ENCODE data around the gene ZNF484.
"Not testable (repeated sequence)": the region's sequence is repeated elsewhere in the genome, so short reads cannot be mapped to it uniquely, and the experiment has no call there.

ZNF484 gene

DNA sequence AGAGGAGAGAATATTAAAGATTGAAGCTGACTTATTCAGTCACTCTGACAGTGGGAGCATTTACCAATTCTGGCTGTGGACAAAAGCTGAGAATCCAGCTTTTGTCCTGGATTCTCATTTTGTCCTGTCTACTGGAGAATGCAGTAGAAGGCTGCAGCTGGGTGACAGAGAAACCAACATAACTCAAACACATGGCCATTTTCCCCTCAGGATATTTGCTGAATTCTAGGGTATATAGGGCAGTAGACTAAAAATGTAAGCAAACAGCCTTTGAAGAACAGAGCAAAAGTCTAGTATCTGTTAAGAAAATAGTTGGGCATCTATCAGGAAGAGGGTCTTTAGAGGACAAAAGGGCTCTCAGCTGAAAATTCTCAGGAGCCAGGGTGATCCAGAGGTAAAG is 20.6 kb downstream of the ZNF484 start:
- no peak for DNase-seq

- DNase-seq: no peak
These were observed 24.1 kb downstream of the ZNF484 start for GRCh38 chr9:92853716-92854115.

DNA sequence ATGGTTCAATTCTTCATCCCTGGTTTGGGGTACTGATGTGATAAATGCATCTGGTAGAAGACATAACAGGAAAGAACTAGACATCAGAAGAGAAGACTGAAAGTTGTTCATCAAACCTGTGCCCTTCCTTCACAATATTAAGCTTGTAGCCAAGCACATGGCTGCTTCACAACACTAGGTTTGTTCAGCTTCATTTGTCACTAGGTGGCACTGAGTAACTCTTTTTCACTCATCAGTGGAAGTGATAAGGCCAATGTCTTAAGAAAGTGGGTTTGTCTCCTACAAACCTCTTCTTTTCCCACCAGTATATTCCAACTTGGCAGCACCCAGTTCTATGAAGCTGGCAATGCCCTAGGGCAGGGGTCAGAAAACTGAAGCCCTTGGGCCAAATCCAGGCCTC is 26.9 kb downstream of the ZNF484 start:
- DNase-seq: no peak

GRCh38 chr9:92848740-92849139 is 29.1 kb downstream of the ZNF484 start:
- DNase-seq: not testable (repeated sequence)

GRCh38 chr9:92846662-92847145 is 31.1 kb downstream of the ZNF484 start:
- no peak for DNase-seq

GRCh38 chr9:92838411-92838810 is 39.4 kb downstream of the ZNF484 start:
- DNase-seq: not testable (repeated sequence)

GRCh38 chr9:92837191-92837590 is 40.6 kb downstream of the ZNF484 start:
- DNase-seq: no peak

DNA sequence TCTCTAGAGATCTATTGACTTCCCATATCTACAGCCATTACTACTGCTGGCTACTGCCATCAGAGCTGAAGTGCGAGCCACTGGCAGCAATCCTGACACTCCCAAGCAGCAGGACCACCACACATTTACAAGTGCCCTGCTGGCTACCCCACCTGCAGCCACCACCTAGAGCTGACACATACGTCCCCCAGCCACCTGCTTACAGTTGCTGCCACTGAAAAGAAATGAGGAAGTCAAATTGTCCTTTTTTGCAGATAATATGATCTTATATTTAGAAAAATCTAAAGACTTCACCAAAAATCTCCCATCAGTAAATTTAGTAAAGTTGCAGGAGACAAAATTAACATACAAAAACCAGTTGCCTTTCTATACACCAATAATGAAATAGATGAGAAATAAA is 48.4 kb downstream of the ZNF484 start:
- DNase-seq: no peak

DNA sequence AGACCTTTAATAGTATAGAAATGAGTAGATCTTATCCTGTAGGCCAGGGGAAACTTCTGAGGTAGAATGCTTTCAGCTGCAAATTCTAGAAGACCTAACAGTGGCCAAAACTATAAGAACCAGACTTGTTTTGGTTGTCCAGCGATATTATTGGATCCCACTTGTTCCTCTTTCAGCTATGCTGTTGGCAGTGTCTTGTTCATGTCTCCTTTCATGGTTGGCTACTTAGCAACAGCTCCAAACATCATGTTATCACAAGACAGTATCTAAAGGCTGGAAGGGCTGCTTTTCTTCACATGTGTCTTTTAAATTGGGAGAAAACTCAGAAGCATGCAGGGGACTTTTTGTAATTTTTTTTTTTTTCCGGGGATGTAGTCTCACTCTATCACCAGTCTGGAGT is 52.8 kb downstream of the ZNF484 start:
- not testable (repeated sequence) for DNase-seq

DNA sequence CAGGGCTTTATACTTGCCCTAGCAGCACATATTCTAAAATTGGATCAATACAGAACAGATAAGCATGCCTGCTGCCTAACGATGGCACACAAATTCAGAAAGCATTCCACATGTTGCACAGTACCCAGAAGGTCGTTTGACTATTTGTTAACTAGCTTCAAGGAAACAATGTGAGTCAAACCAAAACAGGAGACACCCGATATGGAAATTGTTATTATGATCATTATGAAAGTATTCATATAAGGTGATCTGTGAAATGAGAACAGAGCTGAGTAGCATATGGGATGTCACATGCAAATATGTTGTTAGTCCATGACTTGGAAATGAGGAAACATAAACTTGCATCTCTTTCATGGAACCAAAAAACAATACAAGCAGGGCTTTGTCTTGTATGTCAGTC is 56.9 kb downstream of the ZNF484 start:
- DNase-seq: no peak

DNA sequence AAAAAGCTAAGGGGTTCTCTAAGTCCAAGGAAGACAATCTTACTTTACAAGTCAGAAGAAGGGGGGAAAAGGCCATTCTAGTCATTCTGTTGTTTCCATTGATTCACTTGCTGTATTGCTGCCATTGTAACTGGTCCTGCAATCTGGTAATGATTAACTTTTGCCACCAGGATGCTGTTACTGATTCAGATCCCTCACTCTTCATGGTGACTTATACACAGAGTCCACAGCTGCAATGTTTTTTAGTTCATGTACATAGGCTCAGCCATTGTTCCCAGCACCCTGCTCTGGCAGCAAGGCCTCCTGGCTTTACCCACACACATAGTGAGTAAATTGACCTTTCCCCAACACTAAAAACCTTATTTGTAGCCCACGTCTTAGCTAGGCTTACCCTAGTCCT is 57.9 kb downstream of the ZNF484 start:
- DNase-seq: not testable (repeated sequence)

DNA sequence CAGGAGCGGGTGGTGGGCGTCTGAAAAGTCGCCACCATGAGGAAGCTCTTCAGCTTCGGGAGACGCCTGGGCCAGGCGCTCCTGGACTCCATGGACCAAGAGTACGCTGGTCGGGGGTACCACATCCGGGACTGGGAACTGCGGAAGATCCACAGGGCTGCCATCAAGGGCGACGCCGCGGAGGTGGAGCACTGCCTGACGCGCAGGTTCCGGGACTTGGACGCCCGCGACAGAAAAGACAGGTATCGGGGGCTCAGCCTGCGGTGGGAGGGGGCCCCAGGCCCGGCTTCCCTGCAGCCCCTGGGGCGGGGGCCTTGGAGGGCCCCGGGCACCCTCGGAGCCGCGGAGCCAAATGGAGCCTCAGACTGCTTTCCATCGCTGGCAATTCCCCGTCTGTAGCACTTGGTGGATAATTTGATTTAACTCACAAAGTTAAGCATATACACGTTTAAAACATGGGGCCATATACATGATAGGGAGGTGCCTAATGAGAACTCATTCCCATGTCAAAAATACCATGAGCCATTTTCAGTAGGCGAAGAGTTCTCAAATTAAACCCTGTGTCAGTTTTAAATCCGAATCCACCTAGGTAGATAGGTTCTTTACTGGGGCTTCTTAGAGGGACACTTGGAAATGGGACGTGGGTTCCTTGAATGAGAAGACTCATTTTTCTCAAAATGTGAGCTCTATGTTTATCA is 68.1 kb downstream of the ZNF484 start:
- not testable (repeated sequence) for DNase-seq

- peak; percentile 72 for DNase-seq
These were observed 68.9 kb downstream of the ZNF484 start for GRCh38 chr9:92808726-92809451.

DNA sequence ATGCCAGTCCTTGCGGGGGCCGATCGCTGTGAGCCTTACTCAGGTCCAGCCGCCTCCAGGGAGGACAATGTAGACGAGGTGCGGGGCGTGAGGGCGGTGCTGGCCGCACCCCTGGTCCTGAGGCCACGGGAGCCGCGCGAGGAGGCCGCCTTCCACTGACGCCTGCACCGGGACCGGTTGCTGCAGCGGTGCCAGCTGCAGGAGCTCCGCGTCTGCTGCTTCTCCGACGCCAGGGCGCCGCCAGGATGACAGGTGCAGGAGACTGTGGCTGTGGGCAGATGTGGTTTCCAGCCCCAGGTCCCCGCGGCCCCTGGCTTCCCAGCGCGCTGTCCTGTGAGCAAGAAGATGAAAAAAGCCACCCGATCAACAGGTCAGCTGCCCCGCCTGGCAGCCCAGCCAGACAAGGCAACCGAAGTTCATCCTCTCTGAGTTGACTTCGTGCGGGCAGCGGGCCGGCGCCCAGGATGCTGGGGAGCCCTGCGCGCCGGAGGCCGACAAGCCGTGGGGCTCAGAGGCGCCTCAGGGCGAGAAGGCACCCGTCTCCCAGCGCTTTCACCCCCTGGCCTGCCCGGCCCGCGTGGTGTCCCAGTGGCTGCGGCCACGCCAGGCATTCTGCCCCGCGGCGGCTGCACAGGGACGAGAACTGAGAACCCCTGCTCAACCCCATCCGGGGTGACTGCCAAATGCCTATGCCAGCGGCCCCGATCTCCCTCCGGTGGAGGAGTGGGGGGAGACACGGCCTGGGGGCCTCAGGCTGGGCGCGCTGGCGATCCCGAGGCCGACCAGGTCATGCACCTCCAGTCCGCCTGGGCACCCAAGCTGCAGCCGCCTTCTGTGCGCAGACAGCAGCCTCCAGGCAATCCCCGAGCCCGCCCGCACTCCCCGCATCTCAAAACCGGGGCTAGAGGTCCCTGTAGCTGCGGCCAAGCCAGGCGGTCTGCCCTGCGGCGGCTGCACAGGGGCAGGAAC is 69.8 kb downstream of the ZNF484 start:
- DNase-seq: peak; percentile 12

GRCh38 chr9:92807031-92807756 is 70.6 kb downstream of the ZNF484 start:
- no peak for DNase-seq

DNA sequence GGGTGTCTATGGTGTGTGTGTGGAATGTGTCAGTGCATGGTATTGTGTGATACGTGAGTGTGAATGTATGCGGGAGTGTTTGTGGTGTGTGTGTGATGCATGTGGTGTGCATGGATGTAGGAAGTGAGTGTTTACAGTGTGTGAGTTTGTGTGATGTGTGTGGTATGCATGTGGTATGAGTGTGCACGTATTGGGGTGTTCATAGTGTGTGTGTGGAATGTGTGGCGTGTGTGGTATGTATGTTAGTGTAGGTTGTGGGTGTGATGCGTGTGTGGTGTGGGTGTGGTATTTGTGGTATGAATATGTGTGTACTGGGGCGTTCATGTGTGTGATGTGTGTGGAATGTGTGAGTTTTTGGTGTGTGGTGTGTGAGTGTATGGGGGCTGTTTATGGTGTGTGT is 73.1 kb downstream of the ZNF484 start:
- DNase-seq: no peak

DNA sequence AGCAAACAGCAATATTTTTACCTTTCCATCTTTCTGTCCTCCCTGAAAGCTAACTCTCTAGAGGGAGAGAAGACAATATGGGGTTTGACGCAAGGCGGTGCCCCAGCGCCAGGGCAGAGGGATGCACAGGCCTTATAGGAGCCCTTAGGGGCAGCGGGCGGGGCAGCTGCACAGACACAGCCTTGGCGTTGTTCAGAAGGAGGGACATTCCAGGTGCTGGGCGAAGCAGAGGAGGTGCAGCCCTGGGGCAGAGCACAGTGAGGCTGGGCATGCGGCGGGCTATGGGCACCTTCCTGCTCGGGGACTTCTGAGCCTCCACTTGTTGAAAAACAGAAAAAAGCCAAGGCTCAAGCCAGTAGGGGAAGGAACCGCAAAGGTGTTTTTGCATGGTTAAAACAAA is 79.5 kb downstream of the ZNF484 start:
- no peak for DNase-seq

DNA sequence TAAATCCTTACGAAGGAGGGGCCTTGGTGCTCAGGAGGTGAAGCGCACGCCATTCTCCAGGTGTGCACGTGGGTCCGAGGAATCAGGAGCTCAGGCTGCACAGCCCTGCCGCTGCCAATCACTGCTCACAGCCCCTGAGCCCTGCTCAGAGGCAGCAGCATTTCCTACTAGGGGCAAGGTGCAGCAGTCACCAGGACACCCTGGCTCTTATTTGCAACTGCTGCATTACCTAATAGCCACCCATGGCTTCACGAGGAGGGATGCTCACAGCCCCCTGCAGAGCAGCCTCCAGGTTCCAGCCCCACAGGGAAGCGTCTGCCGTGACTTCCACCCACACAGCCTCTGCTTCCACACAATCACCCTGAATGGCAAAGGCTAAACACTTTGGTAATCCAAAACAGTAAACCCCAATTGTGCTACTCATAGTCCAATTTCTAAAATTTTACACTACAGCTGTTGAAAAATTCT is 81.5 kb downstream of the ZNF484 start:
- DNase-seq: not testable (repeated sequence)

DNA sequence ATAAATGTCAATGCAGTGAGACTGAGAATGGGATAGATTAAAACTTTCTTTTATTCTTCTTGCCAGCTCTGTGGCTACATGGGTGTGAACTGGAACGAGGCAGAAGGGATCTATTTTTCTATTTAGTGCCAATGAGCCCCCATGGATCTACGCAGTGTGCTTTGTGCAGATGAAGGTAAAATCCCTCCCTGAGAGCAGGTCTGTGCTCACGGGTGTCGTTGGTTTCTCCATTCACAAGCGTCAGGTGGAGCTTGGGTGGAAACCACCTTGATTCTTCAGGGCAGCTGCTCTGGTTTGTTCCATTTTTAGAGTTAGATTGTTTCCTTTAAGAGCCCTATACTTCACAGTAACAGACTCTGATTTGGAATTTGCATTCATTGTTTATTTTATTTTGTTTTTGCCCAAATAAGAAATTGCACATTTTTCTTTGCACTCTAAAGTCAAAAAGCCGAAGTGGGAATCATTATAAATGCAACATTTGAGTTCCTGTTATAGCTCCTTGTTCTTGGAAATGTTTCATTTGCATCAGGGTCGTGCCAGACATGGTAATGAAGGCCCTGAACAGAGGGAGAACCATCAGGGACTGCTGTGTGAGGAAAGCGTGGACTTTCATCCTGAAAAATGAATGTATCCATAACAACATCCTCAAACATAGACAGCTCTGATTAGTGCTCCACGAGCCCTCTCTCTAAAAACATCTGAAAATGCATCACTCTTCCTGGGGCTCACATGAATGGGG is 82.1 kb downstream of the ZNF484 start:
- no peak for DNase-seq

All from NCI-H774 (cell line).